HG03469 (cell line): Measurements from ENCODE around the gene PDE11A.
"Not testable (repeated sequence)": the region's sequence is repeated elsewhere in the genome, so short reads cannot be mapped to it uniquely, and the experiment has no call there.

ENCODE experiments used
- ATAC-seq: cut with Tn5 transposase; IDR thresholded peaks from one replicate; pipeline ENCODE4 v1.9.1; 2021; ENCODE audit warnings: mild to moderate bottlenecking, moderate library complexity, moderate number of reproducible peaks; ENCODE audit not compliant: unreplicated experiment

PDE11A gene

DNA sequence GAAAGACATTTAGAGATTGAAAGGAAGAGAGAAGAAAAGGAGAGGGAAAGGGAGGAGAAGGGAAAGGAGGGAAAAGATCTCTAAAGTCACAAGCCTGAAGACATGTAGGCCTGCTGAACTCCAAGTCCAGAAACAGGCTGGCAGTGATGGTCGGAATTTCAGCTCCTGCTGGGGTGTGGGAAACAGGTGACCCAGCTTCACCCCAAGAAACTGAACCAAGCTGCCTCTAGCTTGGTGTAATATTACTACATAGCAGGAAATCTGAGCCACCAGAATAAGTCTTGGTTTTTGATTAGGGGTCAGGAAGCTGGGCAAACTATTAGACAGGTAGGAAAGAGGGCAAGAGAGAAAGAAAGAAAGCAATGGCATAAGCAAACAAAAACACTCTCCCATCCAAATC, 185.8 kb downstream of the PDE11A start:
- ATAC-seq = no peak

- no peak for ATAC-seq
Observed at GRCh38 chr2:177885828-177886466, 186.6 kb downstream of the PDE11A start.

- no peak for ATAC-seq
Observed at GRCh38 chr2:177883177-177883576, 189.4 kb downstream of the PDE11A start.

DNA sequence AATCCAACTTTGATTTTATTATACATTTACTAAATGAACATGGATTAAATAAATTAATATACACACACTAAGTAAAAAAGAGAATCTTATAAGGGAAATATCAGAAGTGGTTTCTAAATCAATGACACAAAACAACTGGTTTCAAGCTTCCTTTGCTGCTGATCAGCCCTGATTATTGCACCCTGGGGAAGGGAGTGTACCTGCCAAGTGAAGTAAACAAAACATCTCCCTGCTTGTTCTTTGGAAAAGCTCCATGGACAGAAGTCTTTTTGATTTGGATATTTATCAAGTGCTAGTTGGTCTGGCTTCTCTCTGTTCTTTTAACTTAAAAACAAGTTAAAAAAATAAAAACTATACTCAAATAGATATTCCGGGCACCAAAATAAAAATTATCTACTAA, 190.1 kb downstream of the PDE11A start:
- ATAC-seq = no peak

DNA sequence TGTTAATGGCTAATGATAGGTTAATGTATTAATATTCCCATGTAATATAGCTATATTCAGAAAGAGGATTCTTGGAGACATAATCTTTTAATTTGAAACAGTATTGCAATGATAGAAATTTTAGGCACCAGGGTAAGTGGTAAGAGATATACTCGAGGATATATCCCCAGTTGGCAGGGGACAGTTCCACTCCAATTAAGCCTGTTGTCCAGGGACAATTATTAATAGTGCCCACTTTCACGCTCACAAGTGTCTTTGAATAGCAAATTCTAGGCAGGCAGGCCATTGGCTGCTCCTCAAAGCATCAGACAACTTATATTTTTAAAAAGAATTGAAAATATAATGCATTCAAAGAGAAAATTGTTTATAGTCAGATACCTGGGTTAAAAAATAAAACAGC, 190.7 kb downstream of the PDE11A start:
- no peak for ATAC-seq

DNA sequence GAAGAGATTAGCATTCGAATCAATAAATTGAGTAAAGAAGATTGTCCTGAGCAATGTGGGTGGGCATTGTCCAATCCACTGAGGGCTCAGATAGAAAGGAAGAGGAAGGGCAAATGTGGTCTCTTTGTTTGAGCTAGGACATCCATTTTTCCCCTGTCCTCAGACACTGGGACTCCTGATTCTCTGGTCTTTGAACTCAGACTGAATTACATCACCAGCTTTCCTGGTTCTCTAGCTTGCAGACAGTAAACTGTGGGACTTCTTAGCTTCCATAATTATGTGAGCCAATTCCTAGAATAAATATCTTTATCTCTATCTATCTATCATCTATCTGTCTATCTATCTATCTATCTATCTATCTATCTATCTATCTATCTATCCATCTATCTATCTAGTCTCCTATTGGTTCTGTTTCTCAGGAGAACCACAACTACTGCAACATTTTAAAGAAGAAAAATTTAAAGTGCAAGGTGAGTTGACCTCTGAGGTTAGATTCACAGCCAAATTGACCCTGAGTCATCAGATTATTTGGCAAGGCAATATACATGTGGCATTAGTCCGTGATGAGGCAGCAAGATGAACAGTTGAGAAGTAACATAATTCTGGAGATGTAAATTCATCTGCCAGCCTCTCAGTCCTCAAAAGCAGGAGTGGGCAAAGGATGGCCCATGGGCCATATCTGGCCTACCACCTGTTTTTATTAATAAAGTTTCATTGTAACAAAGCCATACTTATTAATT, 191.4 kb downstream of the PDE11A start:
- no peak for ATAC-seq

GRCh38 chr2:177880285-177880684, 192.3 kb downstream of the PDE11A start:
- no peak for ATAC-seq

- no peak for ATAC-seq
Observed at GRCh38 chr2:177876950-177877349, 195.6 kb downstream of the PDE11A start.

DNA sequence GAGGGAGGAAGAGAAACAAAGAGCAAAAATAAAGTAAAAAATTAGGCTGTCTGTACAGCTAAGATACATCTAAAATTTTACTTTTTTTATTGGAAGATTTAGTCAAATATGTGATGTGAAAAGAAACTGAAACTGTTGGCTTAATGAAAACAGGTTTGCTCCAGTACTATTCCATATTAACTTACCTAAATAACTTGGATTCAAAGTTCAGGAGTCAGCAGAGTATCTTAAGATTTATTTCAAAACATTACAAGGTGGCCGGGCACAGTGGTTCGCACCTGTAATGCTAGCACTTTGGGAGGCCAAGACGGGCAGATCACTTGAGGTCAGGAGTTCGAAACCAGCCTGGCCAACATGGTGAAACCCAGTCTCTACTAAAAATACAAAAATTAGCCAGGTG, 197.9 kb downstream of the PDE11A start:
- no peak for ATAC-seq

- ATAC-seq = no peak
Observed at GRCh38 chr2:177873915-177874314, 198.7 kb downstream of the PDE11A start.

DNA sequence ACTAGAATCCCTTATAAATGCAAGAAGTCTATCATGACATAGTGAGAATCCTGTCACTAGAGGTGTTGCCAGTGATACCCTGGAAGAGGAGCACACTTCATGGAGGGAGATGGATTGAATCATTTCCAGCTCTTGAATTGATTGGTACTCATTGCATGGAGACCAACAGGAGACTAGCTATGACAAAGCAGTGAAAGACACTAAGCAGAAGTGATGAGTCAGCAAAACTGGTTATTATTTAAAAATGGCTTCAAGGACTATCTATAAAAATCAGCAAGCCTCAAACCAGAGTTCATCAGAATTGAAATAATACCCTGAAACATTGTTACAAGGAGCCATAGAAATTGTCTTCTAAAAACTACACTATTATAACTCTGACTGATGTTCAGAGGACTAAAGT, 200.3 kb downstream of the PDE11A start:
- ATAC-seq = no peak

GRCh38 chr2:177869912-177870311, 202.7 kb downstream of the PDE11A start:
- ATAC-seq = no peak

DNA sequence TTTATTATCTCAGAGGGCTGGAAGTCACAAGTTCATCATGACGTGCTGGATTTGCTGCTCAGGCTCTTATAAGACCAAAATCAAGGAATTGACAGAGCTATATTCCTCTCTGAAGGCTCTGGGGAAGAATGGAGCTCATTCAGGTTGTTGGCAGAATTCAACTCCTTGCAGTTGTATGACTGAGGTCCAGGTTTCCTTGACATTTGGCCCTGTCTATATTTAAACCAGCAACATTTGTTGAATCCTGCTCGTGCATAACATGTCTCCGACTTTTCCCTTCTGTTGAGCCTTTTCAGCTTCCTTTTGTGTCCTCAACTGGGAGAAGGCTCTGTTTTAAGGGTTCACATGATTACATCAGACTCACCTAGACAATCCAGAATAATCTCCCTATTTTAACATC, 203.4 kb downstream of the PDE11A start:
- no peak for ATAC-seq

DNA sequence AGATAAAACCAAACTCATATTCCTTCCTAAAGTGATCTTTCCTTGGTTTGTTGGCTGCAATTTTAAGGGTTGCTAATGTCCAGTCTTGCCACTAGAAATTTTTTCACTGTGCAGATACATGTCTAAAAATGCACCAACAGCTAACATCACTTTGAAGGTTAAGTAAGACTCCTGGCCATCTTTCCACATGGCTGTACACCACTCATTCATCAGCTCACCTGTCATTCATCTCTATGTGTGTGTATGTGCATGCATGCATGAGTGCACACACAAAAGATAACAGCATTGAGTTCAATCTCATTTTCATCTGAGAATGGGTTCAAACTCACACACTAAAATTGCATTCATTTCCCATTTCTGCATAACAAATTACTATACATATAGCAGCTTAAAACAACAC, 203.8 kb downstream of the PDE11A start:
- no peak for ATAC-seq

DNA sequence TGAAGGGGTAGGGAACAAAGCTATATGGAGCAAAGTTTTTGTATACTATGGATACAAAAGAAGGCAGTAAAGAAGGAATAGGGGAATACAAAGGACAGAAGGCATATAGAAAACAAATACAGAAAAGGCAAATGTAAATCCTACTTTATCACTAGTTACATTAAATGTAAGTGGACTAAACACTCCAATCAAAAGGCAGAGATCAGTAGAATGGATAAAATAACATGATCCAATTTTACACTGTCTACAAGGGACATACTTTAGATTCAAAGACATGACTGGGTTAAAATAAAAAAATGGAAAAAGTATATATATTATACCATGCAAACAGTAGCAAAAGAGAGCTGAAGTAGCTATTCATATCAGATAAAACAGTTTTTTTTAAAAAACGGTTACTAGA, 215.0 kb downstream of the PDE11A start:
- no peak for ATAC-seq

DNA sequence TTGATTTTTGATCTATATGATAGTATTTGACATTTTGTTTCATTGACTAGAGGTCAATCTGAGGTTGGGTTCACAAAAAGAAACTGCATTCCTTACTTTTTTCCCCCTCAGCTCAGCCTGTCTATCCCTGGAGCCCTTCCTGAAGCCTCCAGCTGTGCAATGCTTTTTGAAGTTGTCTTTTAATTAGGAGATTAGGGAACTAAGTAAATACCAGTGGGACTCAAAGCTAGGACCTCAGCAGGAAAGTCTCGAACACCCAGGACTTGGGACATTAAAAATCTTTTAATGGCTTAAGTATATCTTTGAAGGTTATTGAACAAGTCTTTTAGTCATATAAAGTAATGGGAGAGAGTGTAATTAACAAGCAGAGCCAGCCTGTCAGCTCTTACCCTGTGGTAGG, 220.2 kb downstream of the PDE11A start:
- no peak for ATAC-seq

DNA sequence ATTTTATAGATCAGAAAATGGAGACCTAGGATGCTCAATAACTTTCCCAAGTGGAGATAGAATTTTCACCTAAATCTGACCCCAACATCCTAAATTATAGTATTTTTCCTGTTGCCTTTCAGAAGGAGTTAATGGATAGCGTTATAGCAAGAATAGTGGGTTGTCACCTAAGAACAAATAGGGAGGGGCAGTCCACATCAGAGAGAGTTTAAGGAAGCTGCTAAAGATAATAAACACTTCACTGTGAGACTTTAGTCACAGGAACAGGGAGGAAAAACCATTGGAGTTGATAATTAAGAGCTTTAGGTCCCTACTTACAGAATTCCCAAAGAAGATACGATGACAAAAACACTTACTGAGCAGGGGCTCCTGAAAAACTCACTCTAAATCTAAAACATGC, 229.4 kb downstream of the PDE11A start:
- no peak for ATAC-seq

DNA sequence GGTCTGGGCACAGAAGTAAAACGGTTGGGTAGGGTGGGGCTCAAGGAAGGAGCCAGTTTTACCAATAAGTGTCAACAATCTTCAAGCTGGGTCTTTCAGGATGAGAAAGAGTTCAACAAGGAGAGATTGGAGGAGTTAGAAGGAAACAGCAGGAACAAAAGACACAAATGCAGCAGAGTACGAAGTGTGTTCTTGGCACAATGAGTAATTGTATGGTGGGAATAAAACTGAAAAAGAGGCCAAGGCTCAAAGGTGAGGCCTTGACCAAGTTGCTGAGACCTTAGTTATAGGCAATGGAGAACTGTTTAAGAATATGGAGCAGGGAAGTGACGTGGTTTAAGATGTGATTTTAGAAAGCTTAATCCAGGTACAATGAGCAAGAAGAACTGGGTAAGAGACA, 230.3 kb downstream of the PDE11A start:
- no peak for ATAC-seq

DNA sequence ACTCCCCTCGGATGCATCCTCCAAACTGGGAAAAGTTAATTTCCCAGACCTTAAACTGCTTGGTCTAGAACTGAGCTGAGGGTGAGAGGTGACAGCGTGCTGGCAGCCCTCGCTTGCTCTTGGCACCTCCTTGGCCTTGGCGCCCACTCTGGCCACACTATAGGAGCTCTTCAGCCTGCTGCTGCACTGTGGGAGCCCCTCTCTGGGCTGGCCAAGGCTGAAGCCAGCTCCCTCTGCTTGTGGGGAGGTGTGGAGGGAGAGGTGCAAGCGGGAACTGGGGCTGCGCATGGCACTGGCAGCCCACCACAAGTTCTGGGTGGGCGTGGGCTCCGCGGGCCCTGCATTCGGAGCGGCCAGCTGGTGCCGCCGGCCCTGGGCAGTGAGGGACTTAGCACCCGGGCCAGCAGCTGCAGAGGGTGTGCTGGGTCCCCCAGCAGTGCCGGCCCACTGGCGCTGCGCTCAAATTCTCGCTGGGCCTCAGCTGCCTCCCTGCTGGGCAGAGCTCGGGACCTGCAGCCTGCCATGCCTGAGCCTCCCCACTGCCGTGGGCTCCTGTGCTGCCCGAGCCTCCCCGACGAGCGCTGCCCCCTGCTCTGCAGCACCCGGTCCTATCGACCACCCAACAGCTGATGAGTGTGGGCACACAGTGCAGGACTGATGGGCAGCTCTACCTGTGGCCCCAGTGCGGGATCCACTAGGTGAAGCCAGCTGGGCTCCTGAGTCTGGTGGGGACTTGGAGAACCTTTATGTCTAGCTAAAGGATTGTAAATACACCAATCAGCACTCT, 237.0 kb downstream of the PDE11A start:
- not testable (repeated sequence) for ATAC-seq

DNA sequence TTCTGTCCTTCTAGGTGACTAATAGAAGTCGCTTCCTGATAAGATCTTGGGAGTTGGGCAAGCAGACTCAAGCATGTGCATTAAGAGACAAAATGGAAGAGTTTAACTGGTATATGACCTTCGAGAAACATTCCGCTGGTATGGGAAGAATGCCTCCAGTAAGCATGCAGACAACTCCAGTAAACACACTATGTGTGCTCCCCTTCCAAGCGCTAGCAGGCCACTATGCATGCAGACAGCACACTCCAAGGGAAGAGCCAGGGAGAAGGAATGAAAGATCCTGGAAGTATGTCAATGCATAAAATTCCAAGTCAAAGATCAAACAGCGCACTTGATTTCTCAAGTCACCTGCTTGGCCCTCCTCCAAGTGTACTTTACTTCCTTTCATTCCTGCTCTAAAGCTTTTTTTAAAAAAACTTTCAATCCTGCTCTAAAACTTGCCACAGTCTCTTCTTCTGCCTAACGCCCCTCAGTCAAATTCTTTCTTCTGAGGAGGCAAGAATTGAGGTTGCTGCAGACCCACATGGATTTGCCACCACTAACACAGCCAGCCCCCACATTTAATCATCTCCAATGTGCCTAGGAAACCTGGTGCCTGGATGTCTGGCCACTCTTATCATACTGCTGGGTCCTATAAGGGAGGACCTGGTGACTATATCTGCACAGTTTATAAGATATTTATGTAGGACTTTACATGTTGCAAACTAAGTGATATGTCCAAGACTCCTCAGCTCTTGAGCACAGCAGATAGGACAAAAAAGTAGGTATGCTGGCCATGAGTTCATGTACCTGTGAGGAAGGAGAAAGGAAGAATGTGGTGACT, 239.8 kb downstream of the PDE11A start:
- no peak for ATAC-seq

DNA sequence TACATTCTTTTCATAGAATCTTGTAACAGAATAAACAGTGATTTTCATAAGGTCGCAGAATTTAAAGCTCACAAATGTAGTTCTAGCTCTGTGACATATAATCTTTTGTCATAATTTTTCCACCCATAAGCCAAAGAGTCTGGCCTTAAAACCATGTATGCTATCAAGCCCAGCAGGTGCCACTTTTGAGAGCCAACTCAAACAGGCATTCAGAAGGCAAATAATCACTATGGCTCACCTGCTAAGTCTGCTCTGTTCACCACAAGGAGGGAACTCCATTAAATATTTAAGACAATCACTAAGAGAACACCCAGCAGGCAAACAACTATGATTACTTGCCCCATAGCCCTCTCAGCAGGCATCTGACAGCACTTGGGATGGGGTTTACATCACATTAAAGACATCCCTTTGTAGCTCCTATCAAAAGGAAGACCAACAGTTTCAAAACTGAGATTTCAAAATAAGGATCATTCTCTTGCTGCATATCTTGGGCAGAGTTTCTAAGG, 241.6 kb downstream of the PDE11A start:
- no peak for ATAC-seq
